Lower leg skin (tissue), 3 donors: Measurements from ENCODE around the gene LEF1.

Source experiments
- CTCF ChIP-seq, 3 donors: fragments of 450-650 bp; IDR thresholded peaks; one replicate each; pipeline ENCODE4 v1.5.1; 2016; ENCODE audit warnings: antibody characterized with exemption in 3 of 3, mild to moderate bottlenecking in 3 of 3, moderate library complexity in 2 of 3
- POLR2A ChIP-seq, 2 donors: fragments of 450-650 bp; IDR thresholded peaks; one replicate each; pipeline ENCODE4 v1.6.1; 2016 to 2017; ENCODE audit warnings: antibody characterized with exemption in 2 of 2, mild to moderate bottlenecking in 1 of 2, moderate library complexity in 1 of 2

DNA sequence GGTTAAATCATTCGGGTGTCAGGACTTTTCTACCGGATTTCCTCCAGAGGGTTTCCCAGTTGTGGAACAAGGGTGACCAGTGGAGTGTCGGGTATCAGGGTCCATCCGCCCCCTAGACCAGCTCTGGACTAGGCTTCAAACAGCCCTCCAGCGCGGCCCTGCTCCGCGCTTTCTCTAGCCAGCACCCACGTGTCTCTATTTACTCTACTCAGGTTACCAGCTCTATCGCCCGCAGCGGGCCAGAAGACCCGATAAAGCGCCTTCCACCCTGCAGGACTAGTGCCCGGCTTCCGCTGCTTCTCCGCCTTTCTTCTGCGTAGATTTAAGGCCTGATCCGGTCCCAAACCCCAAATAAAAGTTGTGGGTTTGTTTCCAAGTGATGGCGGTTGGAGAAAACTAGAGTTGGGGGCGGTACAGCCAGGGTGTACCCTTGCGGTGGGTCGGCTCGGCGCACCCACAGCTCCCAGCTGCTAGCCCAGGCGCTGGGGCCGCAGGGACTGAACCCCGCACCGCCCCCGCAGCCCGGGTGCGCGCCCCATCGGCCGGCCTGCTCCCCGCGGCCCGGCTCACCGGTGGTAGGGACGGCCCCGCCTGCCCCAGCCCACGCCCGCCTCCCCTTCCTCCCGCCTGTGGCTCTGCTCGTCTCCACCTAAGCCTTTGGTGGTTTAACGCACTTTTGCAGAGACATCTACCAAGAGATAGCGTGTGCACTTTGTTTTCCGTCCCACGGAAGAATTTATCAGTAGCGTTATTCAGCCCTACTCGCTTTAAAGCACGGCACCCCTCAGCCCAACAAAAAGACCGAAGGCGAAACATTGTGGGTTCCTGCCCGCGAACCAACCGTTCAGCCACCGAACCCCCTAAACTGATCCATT, 2.1 kb downstream of the LEF1 start:
- TF ChIP-seq CTCF (IDR thresholded peaks at IDR 0.05) (no peak), POLR2A (IDR thresholded peaks at IDR 0.05) (no peak)
